Panc1 (cell line): ENCODE data around the gene AFP.

Source experiments
- CTCF ChIP-seq: fragments of 450-650 bp; IDR thresholded peaks from 2 replicates; pipeline ENCODE4 v1.5.1; 2017; ENCODE audit warnings: mild to moderate bottlenecking
- POLR2AphosphoS5 ChIP-seq: IDR thresholded peaks from 2 replicates; pipeline ENCODE4 v1.6.1; 2012; ENCODE audit warnings: mild to moderate bottlenecking, low read depth, low read length, moderate library complexity
- REST ChIP-seq, 2 experiments: IDR thresholded peaks; 2 replicates each; pipeline ENCODE4 v1.6.1; 2011 to 2012; ENCODE audit warnings: low read depth in 2 of 2, control low read depth in 1 of 2, low read length in 1 of 2, mild to moderate bottlenecking in 1 of 2, moderate library complexity in 1 of 2; ENCODE audit not compliant: insufficient read depth in 1 of 2
- SIN3A ChIP-seq: IDR thresholded peaks from 2 replicates; pipeline ENCODE4 v1.6.1; 2012; ENCODE audit warnings: low read depth, mild to moderate bottlenecking, low read length, moderate library complexity, borderline replicate concordance; ENCODE audit not compliant: insufficient read depth

GRCh38 chr4:73434311-73434710, 1.7 kb upstream of the AFP start:
- peak; percentile 24; the same call in 1 of the 2 replicates for TF ChIP-seq CTCF
- no peak for TF ChIP-seq POLR2AphosphoS5
- TF ChIP-seq REST (IDR thresholded peaks at IDR 0.05; ENCODE audit: insufficient read depth in 1 of 2, low read depth in 2 of 2, low read length in 1 of 2), result no peak
- TF ChIP-seq SIN3A, result no peak
